Measurements from ENCODE around the gene MYO1B.

The MYO1B gene

GRCh38 chr2:191228333-191228732 lies 16.9 kb upstream of the MYO1B start:
- no peak for DNase-seq

GRCh38 chr2:191228861-191229260 lies 16.3 kb upstream of the MYO1B start:
- no peak for DNase-seq

GRCh38 chr2:191230174-191230573 lies 15.0 kb upstream of the MYO1B start:
- DNase-seq: no peak

- DNase-seq: no peak
Measured at GRCh38 chr2:191231995-191232394, 13.2 kb upstream of the MYO1B start.

- DNase-seq: no peak
Measured at GRCh38 chr2:191233533-191233932, 11.7 kb upstream of the MYO1B start.

- DNase-seq: no peak
Measured at GRCh38 chr2:191234376-191234775, 10.8 kb upstream of the MYO1B start.

- no peak for DNase-seq
Measured at GRCh38 chr2:191240871-191241270, 4.3 kb upstream of the MYO1B start.

- DNase-seq: no peak
Measured at GRCh38 chr2:191241418-191241817, 3.8 kb upstream of the MYO1B start.

- no peak for DNase-seq
Measured at GRCh38 chr2:191243154-191243553, 2.0 kb upstream of the MYO1B start.

GRCh38 chr2:191244350-191244749 lies 854 bp upstream of the MYO1B start:
- no peak for DNase-seq

- DNase-seq: no peak
Measured at GRCh38 chr2:191245869-191246531, 796 bp downstream of the MYO1B start.

- DNase-seq: no peak
Measured at GRCh38 chr2:191246820-191247380, 1.7 kb downstream of the MYO1B start.

GRCh38 chr2:191247381-191248057 lies 2.3 kb downstream of the MYO1B start:
- no peak for DNase-seq

- no peak for DNase-seq
Measured at GRCh38 chr2:191249156-191249813, 4.1 kb downstream of the MYO1B start.

- no peak for DNase-seq
Measured at GRCh38 chr2:191250400-191250799, 5.2 kb downstream of the MYO1B start.

- DNase-seq: no peak
Measured at GRCh38 chr2:191250986-191251385, 5.8 kb downstream of the MYO1B start.

- no peak for DNase-seq
Measured at GRCh38 chr2:191252699-191253098, 7.5 kb downstream of the MYO1B start.

GRCh38 chr2:191253476-191253875 lies 8.3 kb downstream of the MYO1B start:
- DNase-seq: no peak

- no peak for DNase-seq
Measured at GRCh38 chr2:191255271-191255670, 10.1 kb downstream of the MYO1B start.

- no peak for DNase-seq
Measured at GRCh38 chr2:191255756-191256312, 10.6 kb downstream of the MYO1B start.

- no peak for DNase-seq
Measured at GRCh38 chr2:191257934-191258333, 12.7 kb downstream of the MYO1B start.

GRCh38 chr2:191258996-191259395 lies 13.8 kb downstream of the MYO1B start:
- no peak for DNase-seq

- no peak for DNase-seq
Measured at GRCh38 chr2:191262436-191262835, 17.2 kb downstream of the MYO1B start.

GRCh38 chr2:191263050-191263449 lies 17.8 kb downstream of the MYO1B start:
- no peak for DNase-seq

All from NCI-H2107 (cell line).